Measurements from ENCODE around the gene SMIM8. TPM values are rescaled to one million over a fixed set of nuclear protein-coding genes. Genes with fewer than 3 reads are reported as not detected.

SMIM8 gene
- total and polyA plus RNA-seq, 2 donors (not counting 1 experiment from before 2014, with no cell fraction given), result 5.4 to 7.8 TPM

DNA sequence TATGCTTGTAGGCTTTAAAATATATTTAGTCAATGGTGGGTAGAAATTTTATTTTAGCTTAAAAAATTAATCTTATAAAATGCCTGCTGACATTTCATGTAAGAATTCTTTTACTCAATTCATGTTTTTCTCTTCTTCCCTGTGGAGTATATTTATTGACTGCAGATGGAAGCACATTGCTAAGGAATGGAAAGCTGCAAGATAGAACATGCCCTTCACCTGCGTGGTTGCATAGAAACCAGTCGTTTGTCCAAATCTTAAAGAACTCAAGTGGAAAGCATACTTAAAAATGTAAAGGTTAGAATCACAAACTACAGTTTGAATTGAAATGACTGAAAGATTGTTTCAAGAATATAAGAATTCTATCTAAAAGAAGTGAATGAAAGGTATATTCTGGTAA lies 52.9 kb downstream of the SMIM8 start:
- TF ChIP-seq, protein P1, sequence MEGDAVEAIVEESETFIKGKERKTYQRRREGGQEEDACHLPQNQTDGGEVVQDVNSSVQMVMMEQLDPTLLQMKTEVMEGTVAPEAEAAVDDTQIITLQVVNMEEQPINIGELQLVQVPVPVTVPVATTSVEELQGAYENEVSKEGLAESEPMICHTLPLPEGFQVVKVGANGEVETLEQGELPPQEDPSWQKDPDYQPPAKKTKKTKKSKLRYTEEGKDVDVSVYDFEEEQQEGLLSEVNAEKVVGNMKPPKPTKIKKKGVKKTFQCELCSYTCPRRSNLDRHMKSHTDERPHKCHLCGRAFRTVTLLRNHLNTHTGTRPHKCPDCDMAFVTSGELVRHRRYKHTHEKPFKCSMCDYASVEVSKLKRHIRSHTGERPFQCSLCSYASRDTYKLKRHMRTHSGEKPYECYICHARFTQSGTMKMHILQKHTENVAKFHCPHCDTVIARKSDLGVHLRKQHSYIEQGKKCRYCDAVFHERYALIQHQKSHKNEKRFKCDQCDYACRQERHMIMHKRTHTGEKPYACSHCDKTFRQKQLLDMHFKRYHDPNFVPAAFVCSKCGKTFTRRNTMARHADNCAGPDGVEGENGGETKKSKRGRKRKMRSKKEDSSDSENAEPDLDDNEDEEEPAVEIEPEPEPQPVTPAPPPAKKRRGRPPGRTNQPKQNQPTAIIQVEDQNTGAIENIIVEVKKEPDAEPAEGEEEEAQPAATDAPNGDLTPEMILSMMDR (conservative IDR thresholded peaks at IDR 0.05 in 1 of 2, IDR thresholded peaks at IDR 0.05 in 1 of 2; ENCODE audit: low read depth in 1 of 2, low read length in 2 of 2), result no peak
- no peak for TF ChIP-seq EZH2 (IDR thresholded peaks at IDR 0.05; ENCODE audit: low read length, missing control alignments)
- Histone ChIP-seq H3K27me3 (ENCODE audit: control insufficient read depth, insufficient read depth, low read length) (no peaks in the 10 kb centered on the region), H3K4me2 (ENCODE audit: extremely low read depth, insufficient read depth, low read length) (no peak overlapping the region), H4K20me1 (ENCODE audit: control insufficient read depth, extremely low read depth, insufficient read depth, low read length) (no peaks in the 10 kb centered on the region), H2AFZ (ENCODE audit: low read length) (no peak overlapping the region), H3K4me1 (ENCODE audit: control insufficient read depth, extremely low read depth, insufficient read depth, low read length) (no peaks in the 10 kb centered on the region), H3K9ac (ENCODE audit: insufficient read depth, low read length) (no peak overlapping the region), H3K4me3 (replicated peaks in 1 of 4; ENCODE audit: control extremely low read depth in 1 of 4, insufficient read depth in 1 of 4, low read depth in 3 of 4, low read length in 4 of 4) (no peak overlapping the region), H3K36me3 (ENCODE audit: control insufficient read depth, insufficient read depth, low read length) (no peaks in the 10 kb centered on the region), H3K9me3 (ENCODE audit: control insufficient read depth, insufficient read depth, low read depth, low read length) (no peaks in the 10 kb centered on the region), H3K79me2 (ENCODE audit: control insufficient read depth, insufficient read depth, low read length) (no peaks in the 10 kb centered on the region), H3K27ac (ENCODE audit: insufficient read depth, low read length) (no peak overlapping the region)
- DNase-seq (ENCODE audit: low read depth in 2 of 2), result no peak

DNA sequence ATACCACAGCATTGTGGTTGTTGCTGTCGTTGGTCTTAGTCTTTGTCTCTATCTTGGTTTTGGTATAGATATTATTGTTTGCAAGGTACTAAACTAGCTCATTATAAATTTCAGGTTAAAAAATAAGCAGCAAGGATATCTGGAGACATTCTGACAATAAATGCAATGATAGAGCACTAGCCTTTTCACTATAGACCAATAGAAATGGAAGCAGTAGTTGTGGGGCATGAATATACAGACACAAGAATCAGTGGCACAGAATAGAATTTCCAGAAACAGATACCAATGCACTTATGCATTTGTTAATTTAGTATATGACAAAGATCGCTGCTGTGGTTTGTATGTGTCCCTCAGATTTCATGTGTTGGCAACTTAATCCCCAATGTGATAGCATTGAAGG lies 54.3 kb downstream of the SMIM8 start:
- TF ChIP-seq EZH2 (IDR thresholded peaks at IDR 0.05; ENCODE audit: low read length, missing control alignments), result no peak
- TF ChIP-seq, protein P1 (conservative IDR thresholded peaks at IDR 0.05 in 1 of 2, IDR thresholded peaks at IDR 0.05 in 1 of 2; ENCODE audit: low read depth in 1 of 2, low read length in 2 of 2), result no peak
- Histone ChIP-seq H3K79me2 (ENCODE audit: control insufficient read depth, insufficient read depth, low read length) (no peaks in the 10 kb centered on the region), H4K20me1 (ENCODE audit: control insufficient read depth, extremely low read depth, insufficient read depth, low read length) (no peaks in the 10 kb centered on the region), H3K9me3 (ENCODE audit: control insufficient read depth, insufficient read depth, low read depth, low read length) (no peaks in the 10 kb centered on the region), H2AFZ (ENCODE audit: low read length) (no peak overlapping the region), H3K9ac (ENCODE audit: insufficient read depth, low read length) (no peak overlapping the region), H3K4me2 (ENCODE audit: extremely low read depth, insufficient read depth, low read length) (no peak overlapping the region), H3K27ac (ENCODE audit: insufficient read depth, low read length) (no peak overlapping the region), H3K27me3 (ENCODE audit: control insufficient read depth, insufficient read depth, low read length) (no peaks in the 10 kb centered on the region), H3K4me3 (replicated peaks in 1 of 4; ENCODE audit: control extremely low read depth in 1 of 4, insufficient read depth in 1 of 4, low read depth in 3 of 4, low read length in 4 of 4) (no peak overlapping the region), H3K4me1 (ENCODE audit: control insufficient read depth, extremely low read depth, insufficient read depth, low read length) (no peaks in the 10 kb centered on the region), H3K36me3 (ENCODE audit: control insufficient read depth, insufficient read depth, low read length) (no peaks in the 10 kb centered on the region)
- no peak for DNase-seq (ENCODE audit: low read depth in 2 of 2)

DNA sequence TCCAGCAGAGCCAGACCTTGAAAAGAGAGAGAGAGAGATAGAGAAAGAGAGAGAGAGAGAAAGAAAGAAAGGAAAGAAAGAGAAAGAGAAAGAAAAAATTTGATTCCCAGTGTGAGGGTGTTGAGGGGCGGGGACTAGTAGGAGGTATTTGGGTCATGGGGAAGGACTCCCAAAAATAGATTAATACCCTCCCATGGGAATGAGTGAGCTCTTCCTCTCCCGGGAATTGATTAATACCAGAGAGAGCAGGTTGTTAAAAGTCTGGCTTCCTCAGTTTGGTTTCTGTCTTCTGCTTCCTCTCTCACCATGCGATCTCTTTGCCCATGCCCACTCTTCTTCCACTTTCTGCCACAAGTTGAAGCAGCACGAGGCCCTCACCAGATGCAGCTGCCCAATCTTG lies 56.6 kb downstream of the SMIM8 start:
- Histone ChIP-seq H3K27me3 (ENCODE audit: control insufficient read depth, insufficient read depth, low read length) (no peaks in the 10 kb centered on the region), H3K79me2 (ENCODE audit: control insufficient read depth, insufficient read depth, low read length) (no peaks in the 10 kb centered on the region), H3K4me3 (replicated peaks in 1 of 4; ENCODE audit: control extremely low read depth in 1 of 4, insufficient read depth in 1 of 4, low read depth in 3 of 4, low read length in 4 of 4) (no peak overlapping the region), H3K9ac (ENCODE audit: insufficient read depth, low read length) (no peak overlapping the region), H3K4me1 (ENCODE audit: control insufficient read depth, extremely low read depth, insufficient read depth, low read length) (no peaks in the 10 kb centered on the region), H3K4me2 (ENCODE audit: extremely low read depth, insufficient read depth, low read length) (no peak overlapping the region), H3K27ac (ENCODE audit: insufficient read depth, low read length) (no peak overlapping the region), H3K36me3 (ENCODE audit: control insufficient read depth, insufficient read depth, low read length) (no peaks in the 10 kb centered on the region), H3K9me3 (ENCODE audit: control insufficient read depth, insufficient read depth, low read depth, low read length) (no peaks in the 10 kb centered on the region), H2AFZ (ENCODE audit: low read length) (no peak overlapping the region), H4K20me1 (ENCODE audit: control insufficient read depth, extremely low read depth, insufficient read depth, low read length) (no peaks in the 10 kb centered on the region)
- no peak for DNase-seq (ENCODE audit: low read depth in 2 of 2)
- no peak for TF ChIP-seq EZH2 (IDR thresholded peaks at IDR 0.05; ENCODE audit: low read length, missing control alignments)
- TF ChIP-seq, protein P1 (conservative IDR thresholded peaks at IDR 0.05 in 1 of 2, IDR thresholded peaks at IDR 0.05 in 1 of 2; ENCODE audit: low read depth in 1 of 2, low read length in 2 of 2), result no peak
